Neural progenitor cell (in vitro differentiated cells): ENCODE data around the gene TMCO4. TPM values are rescaled to one million over a fixed set of nuclear protein-coding genes. Genes with fewer than 3 reads are reported as not detected.

Experiments used
- DNase-seq: peaks from one replicate; pipeline ENCODE4 v3.0.0-alpha.2; 2016; ENCODE audit warnings: low spot score
- H2AFZ ChIP-seq: fragments of 200-600 bp; sonication (generic); replicated peaks from 2 replicates; pipeline ENCODE4 v1.6.1; 2016; ENCODE audit warnings: antibody characterized with exemption
- H3F3A ChIP-seq: fragments of 200-600 bp; sonication (generic); 2 replicates; pipeline ENCODE4 v1.6.1; 2016; ENCODE audit warnings: antibody characterized with exemption, low read depth
- H3K27ac ChIP-seq: fragments of 200-600 bp; sonication (generic); 2 replicates; pipeline ENCODE4 v1.5.1; 2016; ENCODE audit warnings: mild to moderate bottlenecking
- H3K27me3 ChIP-seq: fragments of 200-600 bp; sonication (generic); 2 replicates; pipeline ENCODE4 v1.6.1; 2016; ENCODE audit warnings: mild to moderate bottlenecking, moderate library complexity
- H3K36me3 ChIP-seq: fragments of 200-600 bp; sonication (generic); 2 replicates; pipeline ENCODE4 v1.5.1; 2016
- H3K4me1 ChIP-seq: fragments of 200-600 bp; sonication (generic); 2 replicates; pipeline ENCODE4 v1.6.1; 2016; ENCODE audit warnings: mixed run types
- H3K4me2 ChIP-seq: fragments of 200-600 bp; sonication (generic); 2 replicates; pipeline ENCODE4 v1.6.1; 2016
- H3K4me3 ChIP-seq: fragments of 200-600 bp; sonication (generic); 2 replicates; pipeline ENCODE4 v1.5.1; 2016
- H3K79me2 ChIP-seq: fragments of 200-600 bp; sonication (generic); 2 replicates; pipeline ENCODE4 v1.6.1; 2016; ENCODE audit warnings: low read depth
- H3K9ac ChIP-seq: fragments of 200-600 bp; sonication (generic); 2 replicates; pipeline ENCODE4 v1.6.1; 2016
- H3K9me3 ChIP-seq: fragments of 200-600 bp; sonication (generic); 2 replicates; pipeline ENCODE4 v1.5.1; 2016; ENCODE audit warnings: low read depth
- H4K20me1 ChIP-seq: fragments of 200-600 bp; sonication (generic); 2 replicates; pipeline ENCODE4 v1.6.1; 2016; ENCODE audit warnings: low read depth
- H3K27ac Mint-ChIP-seq: 3 replicates; pipeline ENCODE4 v1.8.0; 2021; ENCODE audit warnings: mixed read lengths
- H3K27me3 Mint-ChIP-seq: 2 replicates; pipeline ENCODE4 v1.8.0; 2022; ENCODE audit warnings: low read depth, mild to moderate bottlenecking, inconsistent platforms, moderate library complexity, mixed read lengths; ENCODE audit not compliant: insufficient read depth
- H3K36me3 Mint-ChIP-seq: 3 replicates; pipeline ENCODE4 v1.8.0; 2021; ENCODE audit warnings: mixed read lengths
- H3K4me1 Mint-ChIP-seq: 3 replicates; pipeline ENCODE4 v1.8.0; 2021; ENCODE audit warnings: mixed read lengths
- H3K4me3 Mint-ChIP-seq: 3 replicates; pipeline ENCODE4 v1.8.0; 2021; ENCODE audit warnings: mild to moderate bottlenecking, moderate library complexity, mixed read lengths
- H3K9me3 Mint-ChIP-seq: 3 replicates; pipeline ENCODE4 v1.8.0; 2020; ENCODE audit warnings: mixed read lengths
- EZH2 ChIP-seq: fragments of 200-600 bp; sonication (generic); IDR thresholded peaks from 2 replicates; pipeline ENCODE4 v1.6.1; 2017; ENCODE audit warnings: antibody characterized with exemption, mild to moderate bottlenecking, moderate library complexity
- EZH2phosphoT487 ChIP-seq: fragments of 200-600 bp; sonication (generic); IDR thresholded peaks from 2 replicates; pipeline ENCODE4 v1.6.1; 2017; ENCODE audit warnings: antibody characterized with exemption
- total RNA-seq: library from RNA; depleted of rRNA; stranded (reverse); fragments of >200 nt; gene quantifications from 2 replicates; pipeline ENCODE4 v1.2.3, GENCODE V29; 2015; ENCODE audit warnings: low replicate concordance
- TF ChIP-seq, protein P1 (sequence below): fragments of 200-600 bp; sonication (generic); IDR thresholded peaks from 2 replicates; pipeline ENCODE4 v1.5.1; 2017; ENCODE audit warnings: antibody characterized with exemption, mild to moderate bottlenecking

Gene TMCO4
- total RNA-seq, 1 donor from 2014 or later: 0.30 TPM

GRCh38 chr1:19768353-19769210, 31.1 kb downstream of the TMCO4 start:
- Histone ChIP-seq H3K36me3 (no peaks in the 10 kb centered on the region), H4K20me1 (no peaks in the 10 kb centered on the region), H3K4me1 (peaks cover 23% of the 10 kb centered on the region), H2AFZ (peak overlapping the region; percentile 54), H3K4me3 (no peak overlapping the region), H3K27me3 (no peaks in the 10 kb centered on the region), H3K79me2 (no peaks in the 10 kb centered on the region), H3K27ac (no peak overlapping the region), H3F3A (no peaks in the 10 kb centered on the region), H3K4me2 (peak overlapping the region; percentile 16), H3K9me3 (no peaks in the 10 kb centered on the region), H3K9ac (no peak overlapping the region)
- peaks cover 51% of the 10 kb centered on the region for H3K4me1 Mint-ChIP-seq
- peak; percentile 34 for DNase-seq
- H3K36me3 Mint-ChIP-seq: no peaks in the 10 kb centered on the region
- TF ChIP-seq EZH2 (no peak), EZH2phosphoT487 (no peak)
- TF ChIP-seq, protein P1, sequence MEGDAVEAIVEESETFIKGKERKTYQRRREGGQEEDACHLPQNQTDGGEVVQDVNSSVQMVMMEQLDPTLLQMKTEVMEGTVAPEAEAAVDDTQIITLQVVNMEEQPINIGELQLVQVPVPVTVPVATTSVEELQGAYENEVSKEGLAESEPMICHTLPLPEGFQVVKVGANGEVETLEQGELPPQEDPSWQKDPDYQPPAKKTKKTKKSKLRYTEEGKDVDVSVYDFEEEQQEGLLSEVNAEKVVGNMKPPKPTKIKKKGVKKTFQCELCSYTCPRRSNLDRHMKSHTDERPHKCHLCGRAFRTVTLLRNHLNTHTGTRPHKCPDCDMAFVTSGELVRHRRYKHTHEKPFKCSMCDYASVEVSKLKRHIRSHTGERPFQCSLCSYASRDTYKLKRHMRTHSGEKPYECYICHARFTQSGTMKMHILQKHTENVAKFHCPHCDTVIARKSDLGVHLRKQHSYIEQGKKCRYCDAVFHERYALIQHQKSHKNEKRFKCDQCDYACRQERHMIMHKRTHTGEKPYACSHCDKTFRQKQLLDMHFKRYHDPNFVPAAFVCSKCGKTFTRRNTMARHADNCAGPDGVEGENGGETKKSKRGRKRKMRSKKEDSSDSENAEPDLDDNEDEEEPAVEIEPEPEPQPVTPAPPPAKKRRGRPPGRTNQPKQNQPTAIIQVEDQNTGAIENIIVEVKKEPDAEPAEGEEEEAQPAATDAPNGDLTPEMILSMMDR: no peak
- no peaks in the 10 kb centered on the region for H3K9me3 Mint-ChIP-seq
- H3K27me3 Mint-ChIP-seq: peaks cover 5% of the 10 kb centered on the region
- peak overlapping the region; percentile 67 for H3K4me3 Mint-ChIP-seq
- H3K27ac Mint-ChIP-seq: peak overlapping the region; percentile 96

DNA sequence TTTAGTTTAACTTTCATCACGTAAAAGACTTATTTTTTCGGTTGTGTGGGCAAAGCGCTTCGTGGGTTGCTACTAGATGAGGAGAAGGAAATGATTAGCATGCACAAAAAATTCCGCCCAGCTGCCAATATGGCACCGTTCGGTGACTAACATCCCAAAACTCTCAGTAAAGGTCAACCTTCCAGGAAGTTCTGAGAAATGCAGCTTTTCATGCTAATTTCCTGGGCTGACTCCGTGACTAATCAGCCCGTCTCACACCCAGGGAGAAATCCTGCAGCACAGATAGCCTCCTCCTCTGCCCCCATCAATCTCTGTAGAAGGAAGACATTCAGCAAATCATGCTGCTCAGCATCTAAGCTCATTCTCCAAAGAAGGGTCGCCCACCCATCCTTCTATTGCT, 34.1 kb downstream of the TMCO4 start:
- Histone ChIP-seq H3F3A (no peaks in the 10 kb centered on the region), H3K27ac (no peak overlapping the region), H3K4me2 (no peak overlapping the region), H2AFZ (no peak overlapping the region), H3K4me1 (peaks cover 23% of the 10 kb centered on the region), H3K9ac (no peak overlapping the region), H3K9me3 (no peaks in the 10 kb centered on the region), H3K4me3 (no peak overlapping the region), H3K36me3 (no peaks in the 10 kb centered on the region), H3K27me3 (no peaks in the 10 kb centered on the region), H4K20me1 (no peaks in the 10 kb centered on the region), H3K79me2 (no peaks in the 10 kb centered on the region)
- Mint-ChIP-seq H3K27ac (no peak overlapping the region), H3K27me3 (peaks cover 13% of the 10 kb centered on the region), H3K36me3 (no peaks in the 10 kb centered on the region), H3K4me1 (peaks cover 51% of the 10 kb centered on the region), H3K9me3 (no peaks in the 10 kb centered on the region), H3K4me3 (peak overlapping the region; percentile 38)
- no peak for DNase-seq
- TF ChIP-seq EZH2phosphoT487 (no peak), EZH2 (no peak)
- TF ChIP-seq, protein P1: no peak

- Mint-ChIP-seq H3K27me3 (peaks cover 16% of the 10 kb centered on the region), H3K4me1 (peaks cover 44% of the 10 kb centered on the region), H3K36me3 (no peaks in the 10 kb centered on the region), H3K27ac (peak overlapping the region; percentile 6), H3K4me3 (no peak overlapping the region), H3K9me3 (no peaks in the 10 kb centered on the region)
- Histone ChIP-seq H3K4me1 (peaks cover 18% of the 10 kb centered on the region), H3K36me3 (no peaks in the 10 kb centered on the region), H3K79me2 (no peaks in the 10 kb centered on the region), H3K9me3 (no peaks in the 10 kb centered on the region), H3F3A (no peaks in the 10 kb centered on the region), H3K9ac (no peak overlapping the region), H3K27me3 (no peaks in the 10 kb centered on the region), H2AFZ (no peak overlapping the region), H3K4me3 (no peak overlapping the region), H4K20me1 (no peaks in the 10 kb centered on the region), H3K27ac (no peak overlapping the region), H3K4me2 (no peak overlapping the region)
- TF ChIP-seq EZH2phosphoT487: no peak
- TF ChIP-seq, protein P1: no peak
- no peak for TF ChIP-seq EZH2
- DNase-seq: no peak
These were observed 34.9 kb downstream of the TMCO4 start for GRCh38 chr1:19764848-19765247.
